Mesendoderm (in vitro differentiated cells): ENCODE data around the gene TMSB10.
"Not testable (repeated sequence)": the region's sequence is repeated elsewhere in the genome, so short reads cannot be mapped to it uniquely, and the experiment has no call there.

ENCODE experiments used
- DNase-seq: peaks from one replicate; pipeline ENCODE4 v3.0.0; 2013
- H2AK5ac ChIP-seq: 2 replicates; pipeline ENCODE4 v1.6.1; 2013; ENCODE audit warnings: low read length, inconsistent platforms
- H2BK120ac ChIP-seq: 2 replicates; pipeline ENCODE4 v1.6.1; 2013; ENCODE audit warnings: low read depth, mild to moderate bottlenecking, low read length, moderate library complexity, mixed read lengths
- H2BK15ac ChIP-seq: replicated peaks from 2 replicates; pipeline ENCODE4 v1.6.1; 2013; ENCODE audit warnings: low read depth, mild to moderate bottlenecking, moderate library complexity
- H2BK5ac ChIP-seq: 2 replicates; pipeline ENCODE4 v1.6.1; 2013; ENCODE audit warnings: low read length, inconsistent platforms
- H3K18ac ChIP-seq: 2 replicates; pipeline ENCODE4 v1.6.1; 2013; ENCODE audit warnings: mild to moderate bottlenecking, low read length, mixed read lengths
- H3K23ac ChIP-seq: one replicate; pipeline ENCODE4 v1.6.1; 2013; ENCODE audit warnings: low read length
- H3K27ac ChIP-seq: 2 replicates; pipeline ENCODE4 v1.5.1; 2013; ENCODE audit warnings: low read depth, mild to moderate bottlenecking, inconsistent platforms, low read length, moderate library complexity
- H3K27me3 ChIP-seq: 2 replicates; pipeline ENCODE4 v1.6.1; 2013; ENCODE audit warnings: low read length, control low read depth, mild to moderate bottlenecking, inconsistent platforms; ENCODE audit not compliant: insufficient read depth, poor library complexity
- H3K36me3 ChIP-seq: 2 replicates; pipeline ENCODE4 v1.6.1; 2013; ENCODE audit warnings: low read length, inconsistent platforms; ENCODE audit not compliant: control insufficient read depth, insufficient read depth
- H3K4ac ChIP-seq: one replicate; pipeline ENCODE4 v1.6.1; 2013; ENCODE audit warnings: low read depth, mild to moderate bottlenecking, low read length, moderate library complexity
- H3K4me1 ChIP-seq: 2 replicates; pipeline ENCODE4 v1.6.1; 2013; ENCODE audit warnings: low read depth, low read length, inconsistent platforms; ENCODE audit not compliant: control insufficient read depth
- H3K4me2 ChIP-seq: 2 replicates; pipeline ENCODE4 v1.6.1; 2013; ENCODE audit warnings: low read length
- H3K4me3 ChIP-seq: 2 replicates; pipeline ENCODE4 v1.5.1; 2013; ENCODE audit warnings: mild to moderate bottlenecking, low read length
- H3K56ac ChIP-seq: one replicate; pipeline ENCODE4 v1.6.1; 2013; ENCODE audit warnings: low read length
- H3K79me1 ChIP-seq: 2 replicates; pipeline ENCODE4 v1.6.1; 2013; ENCODE audit warnings: low read length, inconsistent platforms
- H3K79me2 ChIP-seq: 2 replicates; pipeline ENCODE4 v1.6.1; 2013; ENCODE audit warnings: mild to moderate bottlenecking, low read length; ENCODE audit not compliant: control insufficient read depth, insufficient read depth
- H3K9ac ChIP-seq: 2 replicates; pipeline ENCODE4 v1.6.1; 2013; ENCODE audit warnings: low read length, inconsistent platforms
- H4K5ac ChIP-seq: one replicate; pipeline ENCODE4 v1.6.1; 2013; ENCODE audit warnings: low read length
- H4K8ac ChIP-seq: one replicate; pipeline ENCODE4 v1.6.1; 2013; ENCODE audit warnings: low read depth, mild to moderate bottlenecking, control low read depth, low read length, moderate library complexity
- WGBS: extraction: QIAGEN DNeasy Blood & Tissue Kit; methylation state at CpG from one replicate; pipeline ENCODE4 v1.1.7; 2013; ENCODE audit warnings: low lambda C conversion rate, missing lambda C conversion rate; ENCODE audit not compliant: insufficient coverage; ENCODE audit errors: extremely low coverage; 5-methylcytosine and 5-hydroxymethylcytosine counted together

TMSB10 gene

GRCh38 chr2:84858937-84859336, 46.5 kb upstream of the TMSB10 start:
- Histone ChIP-seq H3K56ac (no peak overlapping the region), H3K23ac (no peak overlapping the region), H2BK5ac (no peak overlapping the region), H2BK15ac (no peak overlapping the region), H3K4me3 (no peak overlapping the region), H3K18ac (no peak overlapping the region), H3K36me3 (no peaks in the 10 kb centered on the region), H2BK120ac (no peak overlapping the region), H3K4me2 (no peak overlapping the region), H3K4ac (no peak overlapping the region), H4K5ac (no peak overlapping the region), H3K27ac (no peak overlapping the region), H2AK5ac (no peak overlapping the region), H3K27me3 (no peaks in the 10 kb centered on the region), H3K9ac (no peak overlapping the region), H4K8ac (no peak overlapping the region), H3K79me1 (no peaks in the 10 kb centered on the region), H3K4me1 (peaks cover 6% of the 10 kb centered on the region), H3K79me2 (no peaks in the 10 kb centered on the region)
- no CpG with 5 or more reads among the region's 3 CpGs for WGBS
- no peak for DNase-seq

- no peak overlapping the region for H2BK5ac ChIP-seq
- H3K36me3 ChIP-seq: no peaks in the 10 kb centered on the region
- H3K18ac ChIP-seq: no peak overlapping the region
- DNase-seq: no peak
- no CpG with 5 or more reads among the region's 6 CpGs for WGBS
- no peak overlapping the region for H4K5ac ChIP-seq
- no peak overlapping the region for H4K8ac ChIP-seq
- H3K79me1 ChIP-seq: no peaks in the 10 kb centered on the region
- no peaks in the 10 kb centered on the region for H3K27me3 ChIP-seq
- H3K79me2 ChIP-seq: no peaks in the 10 kb centered on the region
- no peak overlapping the region for H2BK15ac ChIP-seq
- no peak overlapping the region for H3K27ac ChIP-seq
- H3K4me1 ChIP-seq: peaks cover 5% of the 10 kb centered on the region
- H3K56ac ChIP-seq: no peak overlapping the region
- H3K4me2 ChIP-seq: no peak overlapping the region
- H3K9ac ChIP-seq: no peak overlapping the region
- no peak overlapping the region for H2BK120ac ChIP-seq
- no peak overlapping the region for H3K4ac ChIP-seq
- H3K23ac ChIP-seq: no peak overlapping the region
- no peak overlapping the region for H3K4me3 ChIP-seq
- H2AK5ac ChIP-seq: no peak overlapping the region
Observed at GRCh38 chr2:84861539-84861938, 43.9 kb upstream of the TMSB10 start.

GRCh38 chr2:84862006-84862405, 43.5 kb upstream of the TMSB10 start:
- Histone ChIP-seq H2BK5ac (no peak overlapping the region), H2BK120ac (no peak overlapping the region), H3K18ac (no peak overlapping the region)

GRCh38 chr2:84865181-84865783, 40.2 kb upstream of the TMSB10 start:
- H3K56ac ChIP-seq: no peak overlapping the region
- no peak overlapping the region for H4K5ac ChIP-seq
- no peak overlapping the region for H2BK120ac ChIP-seq
- no peaks in the 10 kb centered on the region for H3K36me3 ChIP-seq
- H3K27me3 ChIP-seq: no peaks in the 10 kb centered on the region
- no peak overlapping the region for H2AK5ac ChIP-seq
- no peak overlapping the region for H3K4me3 ChIP-seq
- H3K79me2 ChIP-seq: no peaks in the 10 kb centered on the region
- H3K23ac ChIP-seq: no peak overlapping the region
- DNase-seq: no peak
- H3K27ac ChIP-seq: no peak overlapping the region
- H2BK5ac ChIP-seq: no peak overlapping the region
- no peak overlapping the region for H3K18ac ChIP-seq
- H2BK15ac ChIP-seq: no peak overlapping the region
- H4K8ac ChIP-seq: no peak overlapping the region
- H3K9ac ChIP-seq: no peak overlapping the region
- no peaks in the 10 kb centered on the region for H3K4me1 ChIP-seq
- no peak overlapping the region for H3K4me2 ChIP-seq
- no CpG with 5 or more reads among the region's 6 CpGs for WGBS
- H3K79me1 ChIP-seq: no peaks in the 10 kb centered on the region
- H3K4ac ChIP-seq: no peak overlapping the region

More at GRCh38 chr2:84862006-84862405, 43.5 kb upstream of the TMSB10 start:
- no peaks in the 10 kb centered on the region for H3K27me3 ChIP-seq
- H3K4me2 ChIP-seq: no peak overlapping the region
- H3K4me1 ChIP-seq: peaks cover under 1% of the 10 kb centered on the region
- DNase-seq: no peak
- H3K23ac ChIP-seq: no peak overlapping the region
- H3K9ac ChIP-seq: no peak overlapping the region
- no peak overlapping the region for H3K27ac ChIP-seq
- no peak overlapping the region for H2AK5ac ChIP-seq
- no peak overlapping the region for H2BK15ac ChIP-seq
- H4K8ac ChIP-seq: no peak overlapping the region
- H3K4ac ChIP-seq: no peak overlapping the region
- H3K4me3 ChIP-seq: no peak overlapping the region
- WGBS: no CpG with 5 or more reads among the region's 6 CpGs
- no peaks in the 10 kb centered on the region for H3K79me1 ChIP-seq
- no peak overlapping the region for H4K5ac ChIP-seq
- no peak overlapping the region for H3K56ac ChIP-seq
- no peaks in the 10 kb centered on the region for H3K79me2 ChIP-seq
- H3K36me3 ChIP-seq: no peaks in the 10 kb centered on the region

- no peak overlapping the region for H3K23ac ChIP-seq
- no peak overlapping the region for H2BK120ac ChIP-seq
- H3K4ac ChIP-seq: no peak overlapping the region
- DNase-seq: no peak
- no peak overlapping the region for H3K27ac ChIP-seq
- no peak overlapping the region for H3K18ac ChIP-seq
- no CpG with 5 or more reads among the region's 3 CpGs for WGBS
- H4K5ac ChIP-seq: no peak overlapping the region
- no peaks in the 10 kb centered on the region for H3K27me3 ChIP-seq
- no peaks in the 10 kb centered on the region for H3K79me1 ChIP-seq
- no peaks in the 10 kb centered on the region for H3K79me2 ChIP-seq
- no peak overlapping the region for H2AK5ac ChIP-seq
- no peaks in the 10 kb centered on the region for H3K36me3 ChIP-seq
- H3K9ac ChIP-seq: no peak overlapping the region
- H4K8ac ChIP-seq: no peak overlapping the region
- H3K4me3 ChIP-seq: no peak overlapping the region
- H3K56ac ChIP-seq: no peak overlapping the region
- no peak overlapping the region for H3K4me2 ChIP-seq
- H2BK5ac ChIP-seq: no peak overlapping the region
- no peaks in the 10 kb centered on the region for H3K4me1 ChIP-seq
- no peak overlapping the region for H2BK15ac ChIP-seq
Observed at GRCh38 chr2:84866122-84866521, 39.3 kb upstream of the TMSB10 start.

- DNase-seq, H3K36me3 ChIP-seq, H2BK15ac ChIP-seq, H2AK5ac ChIP-seq, H4K5ac ChIP-seq, H3K79me2 ChIP-seq, H2BK120ac ChIP-seq, H3K4me2 ChIP-seq, H3K56ac ChIP-seq, H3K4me1 ChIP-seq, H3K4me3 ChIP-seq, H3K18ac ChIP-seq, H3K27me3 ChIP-seq, H3K27ac ChIP-seq, H3K9ac ChIP-seq, H2BK5ac ChIP-seq, H3K23ac ChIP-seq, H3K4ac ChIP-seq, H4K8ac ChIP-seq, H3K79me1 ChIP-seq: not testable (repeated sequence)
- no CpG with 5 or more reads among the region's 4 CpGs for WGBS
Observed at GRCh38 chr2:84868327-84868726, 37.1 kb upstream of the TMSB10 start.
